A673 (cell line): ENCODE data around the gene CCL4L2. TPM values are rescaled to one million over a fixed set of nuclear protein-coding genes. Genes with fewer than 3 reads are reported as not detected.
"Not testable (repeated sequence)": the region's sequence is repeated elsewhere in the genome, so short reads cannot be mapped to it uniquely, and the experiment has no call there.

Experiments used
- BruUV-seq: library from RNA; stranded (reverse); fragments of 400-500 nt; replicated peaks from 2 replicates; lab custom pipeline; 2021; lab: Mats Ljungman, UMichigan
- CTCF ChIA-PET: fragments of 300-600 bp; sonication (Branson Sonifier 250); formaldehyde crosslinking; loops from one replicate; lab custom pipeline; 2022; ENCODE audit warnings: antibody characterized with exemption; lab: Charles Lee
- POLR2A ChIA-PET: fragments of 300-600 bp; sonication (Branson Sonifier 250); formaldehyde crosslinking; loops from one replicate; lab custom pipeline; 2022; ENCODE audit warnings: antibody characterized with exemption; ENCODE audit not compliant: low non-redundant PET; lab: Charles Lee
- DNase-seq: peaks from one replicate; pipeline ENCODE4 v3.0.0-alpha.2; 2015; ENCODE audit warnings: low spot score
- H3K27ac ChIP-seq: fragments of 200-600 bp; sonication (generic); 2 replicates; pipeline ENCODE4 v1.5.1; 2016; ENCODE audit warnings: mixed run types, low read depth, mild to moderate bottlenecking, mixed read lengths, antibody characterized with exemption, low read length; ENCODE audit not compliant: poor library complexity, severe bottlenecking
- H3K27me3 ChIP-seq: fragments of 200-600 bp; sonication (generic); replicated peaks from 2 replicates; pipeline ENCODE4 v1.6.1; 2017; ENCODE audit warnings: mixed run types, low read depth, mild to moderate bottlenecking, mixed read lengths, antibody characterized with exemption, low read length; ENCODE audit not compliant: insufficient read depth, poor library complexity
- H3K36me3 ChIP-seq: fragments of 200-600 bp; sonication (generic); 2 replicates; pipeline ENCODE4 v1.6.1; 2016; ENCODE audit warnings: mixed run types, mild to moderate bottlenecking, mixed read lengths, antibody characterized with exemption, low read length; ENCODE audit not compliant: insufficient read depth, poor library complexity, severe bottlenecking
- H3K4me1 ChIP-seq: fragments of 200-600 bp; sonication (generic); 2 replicates; pipeline ENCODE4 v1.6.1; 2017; ENCODE audit warnings: mixed run types, mild to moderate bottlenecking, mixed read lengths, antibody characterized with exemption, low read length; ENCODE audit not compliant: insufficient read depth, poor library complexity, severe bottlenecking
- H3K4me3 ChIP-seq: fragments of 200-600 bp; sonication (generic); 2 replicates; pipeline ENCODE4 v1.5.1; 2016; ENCODE audit warnings: low read depth, mixed run types, mild to moderate bottlenecking, mixed read lengths, low read length; ENCODE audit not compliant: poor library complexity, severe bottlenecking
- H3K9me3 ChIP-seq: fragments of 200-600 bp; sonication (generic); 2 replicates; pipeline ENCODE4 v1.6.1; 2016; ENCODE audit warnings: mixed run types, low read depth, mild to moderate bottlenecking, mixed read lengths, antibody characterized with exemption, low read length; ENCODE audit not compliant: poor library complexity, severe bottlenecking
- intact Hi-C: fragments of 100-400 bp; cut with micrococcal nuclease; formaldehyde crosslinking; loops from one replicate; pipeline ENCODE4 v1.10.0; 2022; ENCODE audit not compliant: unreplicated experiment
- total RNA-seq: library from RNA; stranded (reverse); gene quantifications from 2 replicates; pipeline ENCODE4 v1.2.3, GENCODE V29; 2021

Gene CCL4L2
- total RNA-seq, 1 experiment from 2014 or later, result not detected

DNA sequence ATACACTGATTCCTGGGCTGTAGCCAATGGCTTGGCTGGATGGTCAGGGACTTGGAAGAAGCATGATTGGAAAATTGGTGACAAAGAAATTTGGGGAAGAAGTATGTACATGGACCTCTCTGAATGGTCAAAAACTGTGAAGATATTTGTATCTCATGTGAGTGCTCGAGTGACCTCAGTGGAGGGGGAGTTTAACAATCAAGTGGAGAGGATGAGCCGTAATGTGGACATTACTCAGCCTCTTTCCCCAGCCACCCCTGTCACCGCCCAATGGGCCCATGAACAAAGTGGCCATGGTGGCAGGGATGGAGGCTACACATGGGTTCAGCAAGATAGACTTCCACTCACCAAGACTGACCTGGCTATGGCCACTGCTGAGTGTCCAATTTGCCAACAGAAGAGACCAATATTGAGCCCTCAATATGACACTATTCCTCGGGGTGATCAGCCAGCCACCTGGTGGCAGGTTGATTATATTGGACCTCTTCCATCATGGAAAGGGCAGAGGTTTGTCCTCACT lies 10.8 kb downstream of the CCL4L2 start:
- H3K27ac ChIP-seq, H3K4me1 ChIP-seq, CTCF ChIA-PET, intact Hi-C loops, BruUV-seq, H3K9me3 ChIP-seq, DNase-seq, H3K36me3 ChIP-seq, POLR2A ChIA-PET, H3K27me3 ChIP-seq, H3K4me3 ChIP-seq: not testable (repeated sequence)

DNA sequence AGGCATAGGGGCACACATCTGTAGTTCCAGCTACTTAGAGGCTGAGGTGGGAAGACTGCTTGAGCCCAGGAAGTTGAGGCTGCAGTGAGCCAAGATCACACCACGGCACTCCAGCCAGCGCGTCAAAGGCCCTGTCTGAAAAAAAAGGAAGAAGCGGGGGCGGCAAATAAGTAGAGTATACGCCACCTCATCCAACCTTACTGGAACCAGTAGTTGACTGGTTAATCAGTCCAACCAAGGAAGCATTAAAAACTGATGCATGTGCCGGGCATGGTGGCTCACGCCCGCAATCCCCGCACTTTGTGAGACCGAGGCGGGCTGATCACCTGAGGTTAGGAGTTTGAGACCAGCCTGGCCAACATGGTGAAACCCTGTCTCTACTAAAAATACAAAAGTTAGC lies 12.1 kb downstream of the CCL4L2 start:
- intact Hi-C loops, H3K4me1 ChIP-seq, H3K36me3 ChIP-seq, POLR2A ChIA-PET, H3K27ac ChIP-seq, H3K4me3 ChIP-seq, DNase-seq, H3K9me3 ChIP-seq, BruUV-seq, CTCF ChIA-PET, H3K27me3 ChIP-seq: not testable (repeated sequence)

DNA sequence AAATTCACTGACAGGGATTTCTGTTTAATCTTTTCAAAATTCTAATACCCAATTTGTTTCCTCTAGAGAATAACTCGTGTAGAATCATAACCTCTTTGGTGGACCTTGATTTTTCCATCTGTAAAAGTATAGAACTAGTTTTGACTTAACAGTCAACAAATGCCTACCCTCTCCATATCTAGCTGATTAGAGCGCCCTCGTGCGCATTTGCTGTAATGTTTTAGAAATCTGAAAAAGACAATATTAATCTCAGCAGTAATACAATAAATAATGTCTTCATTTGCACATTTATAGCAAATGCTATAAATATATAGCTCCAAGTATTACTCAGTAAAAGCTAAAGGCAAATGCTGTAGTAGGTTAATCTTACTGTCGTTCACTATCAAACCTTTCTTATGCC lies 18.8 kb downstream of the CCL4L2 start:
- H3K4me1 ChIP-seq, POLR2A ChIA-PET, intact Hi-C loops, H3K4me3 ChIP-seq, H3K27me3 ChIP-seq, BruUV-seq, CTCF ChIA-PET, H3K9me3 ChIP-seq, H3K36me3 ChIP-seq, DNase-seq, H3K27ac ChIP-seq: not testable (repeated sequence)

DNA sequence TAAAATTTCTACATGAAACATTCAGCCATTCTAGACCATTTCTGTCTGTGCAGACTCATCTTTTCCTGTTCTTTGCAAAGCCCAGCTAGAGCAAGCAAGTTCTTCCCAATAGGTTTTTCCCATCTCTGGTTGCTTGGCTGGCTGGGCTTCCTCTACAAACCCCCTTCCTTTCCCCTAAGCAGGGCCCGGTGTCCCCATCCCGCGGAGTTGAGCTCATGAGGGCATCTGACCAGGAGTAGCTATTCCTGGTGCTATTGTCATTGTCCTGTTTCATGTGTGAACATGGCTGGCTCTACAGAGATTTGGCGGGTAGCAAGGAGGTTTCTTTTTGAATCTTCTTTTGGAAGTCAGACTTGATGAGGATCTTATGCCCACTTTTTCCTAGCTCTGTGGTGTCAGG lies 31.2 kb downstream of the CCL4L2 start:
- POLR2A ChIA-PET, H3K4me1 ChIP-seq, H3K9me3 ChIP-seq, BruUV-seq, DNase-seq, H3K27ac ChIP-seq, H3K4me3 ChIP-seq, H3K36me3 ChIP-seq, CTCF ChIA-PET, intact Hi-C loops, H3K27me3 ChIP-seq: not testable (repeated sequence)

Other genes starting within 250 kb of the CCL4L2 start
- not detected in 2 replicates for gene CCL16, start 229.6 kb upstream of the CCL4L2 start, total RNA-seq
- not detected in 2 replicates for gene CCL14, start 224.3 kb upstream of the CCL4L2 start, total RNA-seq
- not detected in 2 replicates for gene CCL15, start 209.5 kb upstream of the CCL4L2 start, total RNA-seq
- gene CCL23, start 193.1 kb upstream of the CCL4L2 start, total RNA-seq, result not detected in 2 replicates
- gene CCL18, start 146.8 kb upstream of the CCL4L2 start, total RNA-seq, result not detected in 2 replicates
- gene CCL3, start 120.9 kb upstream of the CCL4L2 start, total RNA-seq, result not detected in 2 replicates
- not detected in 2 replicates for gene CCL4, start 107.2 kb upstream of the CCL4L2 start, total RNA-seq
- 5.0 and 5.1 TPM in 2 replicates for gene TBC1D3B, start 34.4 kb upstream of the CCL4L2 start, total RNA-seq
- not detected in 2 replicates for gene CCL3L1, start 14.3 kb upstream of the CCL4L2 start, total RNA-seq
- gene TBC1D3I, start 53.5 kb downstream of the CCL4L2 start, total RNA-seq, result 0.58 TPM in 1 of 2 replicates, not detected in the other
- gene TBC1D3G, start 112.8 kb downstream of the CCL4L2 start, total RNA-seq, result not detected in 2 replicates
- not detected in 2 replicates for gene TBC1D3H, start 177.4 kb downstream of the CCL4L2 start, total RNA-seq